Measurements from ENCODE around the gene TMPO.

TMPO gene

GRCh38 chr12:98579835-98580234, 64.4 kb downstream of the TMPO start:
- no peak for DNase-seq (ENCODE audit: low read depth)
- H3K4me3 ChIP-seq (ENCODE audit: low read length): no peak overlapping the region
- no peak for TF ChIP-seq CTCF (conservative IDR thresholded peaks at IDR 0.05; ENCODE audit: low read length)

DNA sequence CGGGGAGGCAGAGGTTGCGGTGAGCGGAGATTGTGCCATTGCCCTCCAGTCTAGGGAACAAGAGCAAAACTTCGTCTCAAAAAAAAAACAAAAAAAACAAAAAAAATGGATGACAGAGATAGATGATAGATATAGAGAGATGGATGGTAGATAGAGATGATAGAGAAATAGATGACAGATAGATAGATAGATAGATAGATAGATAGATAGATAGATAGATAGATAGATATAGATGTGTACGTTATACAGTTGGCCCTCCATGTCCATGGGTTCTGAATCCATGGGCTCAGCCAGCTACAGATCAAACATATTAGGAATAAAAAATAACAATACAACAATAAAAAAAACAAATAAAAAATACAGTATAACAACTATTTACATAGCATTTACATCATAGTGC, 65.3 kb downstream of the TMPO start:
- no peak overlapping the region for H3K4me3 ChIP-seq (ENCODE audit: low read length)
- DNase-seq (ENCODE audit: low read depth): no peak
- no peak for TF ChIP-seq CTCF (conservative IDR thresholded peaks at IDR 0.05; ENCODE audit: low read length)

- no peak overlapping the region for H3K4me3 ChIP-seq (ENCODE audit: low read length)
- no peak for DNase-seq (ENCODE audit: low read depth)
- no peak for TF ChIP-seq CTCF (conservative IDR thresholded peaks at IDR 0.05; ENCODE audit: low read length)
These were observed 65.7 kb downstream of the TMPO start for GRCh38 chr12:98581101-98581500.

- DNase-seq (ENCODE audit: low read depth): no peak
- TF ChIP-seq CTCF (conservative IDR thresholded peaks at IDR 0.05; ENCODE audit: low read length): no peak
- H3K4me3 ChIP-seq (ENCODE audit: low read length): no peak overlapping the region
These were observed 66.7 kb downstream of the TMPO start for GRCh38 chr12:98582093-98582492.

GRCh38 chr12:98587084-98587483, 71.7 kb downstream of the TMPO start:
- no peak for DNase-seq (ENCODE audit: low read depth)
- no peak overlapping the region for H3K4me3 ChIP-seq (ENCODE audit: low read length)
- TF ChIP-seq CTCF (conservative IDR thresholded peaks at IDR 0.05; ENCODE audit: low read length): no peak

- peak; percentile 46 for DNase-seq (ENCODE audit: low read depth)
- no peak overlapping the region for H3K4me3 ChIP-seq (ENCODE audit: low read length)
- peak; percentile 17; the same call in 1 of the 2 replicates for TF ChIP-seq CTCF (conservative IDR thresholded peaks at IDR 0.05; ENCODE audit: low read length)
These were observed 75.8 kb downstream of the TMPO start for GRCh38 chr12:98591209-98591608.

- no peak for DNase-seq (ENCODE audit: low read depth)
- no peak for TF ChIP-seq CTCF (conservative IDR thresholded peaks at IDR 0.05; ENCODE audit: low read length)
- H3K4me3 ChIP-seq (ENCODE audit: low read length): peak overlapping the region; percentile 69
These were observed 77.5 kb downstream of the TMPO start for GRCh38 chr12:98592825-98593322.

All from AG10803 (cell line).